GM19395 (cell line): Measurements from ENCODE around the gene OR2A5.
"Not testable (repeated sequence)": the region's sequence is repeated elsewhere in the genome, so short reads cannot be mapped to it uniquely, and the experiment has no call there.

Experiments
- ATAC-seq: cut with Tn5 transposase; IDR thresholded peaks from one replicate; pipeline ENCODE4 v1.9.1; 2021; ENCODE audit warnings: mild to moderate bottlenecking, moderate library complexity; ENCODE audit not compliant: unreplicated experiment

The OR2A5 gene

GRCh38 chr7:144032985-144033709 is 15.6 kb upstream of the OR2A5 start:
- no peak for ATAC-seq

GRCh38 chr7:144035385-144035784 is 13.4 kb upstream of the OR2A5 start:
- ATAC-seq: no peak

GRCh38 chr7:144036302-144036885 is 12.4 kb upstream of the OR2A5 start:
- no peak for ATAC-seq

GRCh38 chr7:144037414-144038035 is 11.2 kb upstream of the OR2A5 start:
- no peak for ATAC-seq

- ATAC-seq: no peak
Measured at GRCh38 chr7:144038887-144039286, 9.9 kb upstream of the OR2A5 start.

- no peak for ATAC-seq
Measured at GRCh38 chr7:144049491-144049890, 743 bp downstream of the OR2A5 start.

GRCh38 chr7:144050093-144050492 is 1.3 kb downstream of the OR2A5 start:
- ATAC-seq: no peak

- ATAC-seq: not testable (repeated sequence)
Measured at GRCh38 chr7:144050884-144051283, 2.1 kb downstream of the OR2A5 start.

- ATAC-seq: no peak
Measured at GRCh38 chr7:144057954-144058353, 9.2 kb downstream of the OR2A5 start.

- ATAC-seq: no peak
Measured at GRCh38 chr7:144063710-144064109, 15.0 kb downstream of the OR2A5 start.

- ATAC-seq: no peak
Measured at GRCh38 chr7:144069511-144069910, 20.8 kb downstream of the OR2A5 start, which contains the start of gene OR2A25. OR2A25 (plus strand) TSS chr7:144069811; CDS start chr7:144074220, 4,409 bp downstream.

GRCh38 chr7:144069953-144070352 is 21.2 kb downstream of the OR2A5 start:
- ATAC-seq: no peak

GRCh38 chr7:144074374-144074773 is 25.6 kb downstream of the OR2A5 start:
- no peak for ATAC-seq

GRCh38 chr7:144085978-144086377 is 37.2 kb downstream of the OR2A5 start, which contains the start of gene OR2A12:
OR2A12 (plus strand) TSS chr7:144086278; CDS start chr7:144095108, 8,830 bp downstream.
- ATAC-seq: no peak

GRCh38 chr7:144086730-144087129 is 38.0 kb downstream of the OR2A5 start:
- ATAC-seq: no peak

- ATAC-seq: no peak
Measured at GRCh38 chr7:144087230-144087629, 38.5 kb downstream of the OR2A5 start.

- no peak for ATAC-seq
Measured at GRCh38 chr7:144090667-144091066, 41.9 kb downstream of the OR2A5 start.

- ATAC-seq: no peak
Measured at GRCh38 chr7:144098776-144099175, 50.0 kb downstream of the OR2A5 start.

GRCh38 chr7:144100607-144101006 is 51.9 kb downstream of the OR2A5 start:
- ATAC-seq: no peak

- ATAC-seq: no peak
Measured at GRCh38 chr7:144102041-144102440, 53.3 kb downstream of the OR2A5 start.

GRCh38 chr7:144105211-144105610 is 56.5 kb downstream of the OR2A5 start:
- no peak for ATAC-seq
